ENCODE results near the gene CD93. TPM values are rescaled to one million over a fixed set of nuclear protein-coding genes. Genes with fewer than 3 reads are reported as not detected.

The CD93 gene
- total and polyA plus RNA-seq, 2 of the 8 experiments (the other 6 are each of a cell fraction or from before 2014, with no cell fraction given), result under 0.01 to 0.07 TPM

DNA sequence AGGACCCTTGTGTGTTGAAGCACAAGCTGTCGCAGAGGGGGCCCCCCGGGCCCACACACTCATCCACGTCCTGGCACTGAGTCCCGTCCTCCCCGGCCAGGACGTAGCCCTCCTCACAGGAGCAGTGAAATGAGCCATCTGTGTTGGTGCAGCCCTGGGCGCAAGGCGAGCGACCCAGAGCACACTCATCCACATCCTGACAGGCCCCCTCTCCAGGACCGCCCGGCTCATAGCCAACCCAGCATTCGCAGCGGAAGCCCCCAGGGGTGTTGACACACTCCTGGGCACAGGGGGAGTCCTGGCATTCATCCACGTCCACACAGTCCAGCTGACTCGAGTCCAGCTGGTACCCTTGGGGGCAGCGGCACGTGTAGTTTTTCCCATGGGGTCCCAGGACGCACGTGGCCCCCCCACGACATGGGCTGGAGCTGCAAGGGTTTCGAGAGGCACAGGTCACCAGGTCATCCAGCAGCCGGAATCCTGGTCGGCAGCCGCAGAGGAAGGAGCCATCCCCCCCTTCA, 1.2 kb downstream of the CD93 start (continued):
- TF ChIP-seq, protein P1, sequence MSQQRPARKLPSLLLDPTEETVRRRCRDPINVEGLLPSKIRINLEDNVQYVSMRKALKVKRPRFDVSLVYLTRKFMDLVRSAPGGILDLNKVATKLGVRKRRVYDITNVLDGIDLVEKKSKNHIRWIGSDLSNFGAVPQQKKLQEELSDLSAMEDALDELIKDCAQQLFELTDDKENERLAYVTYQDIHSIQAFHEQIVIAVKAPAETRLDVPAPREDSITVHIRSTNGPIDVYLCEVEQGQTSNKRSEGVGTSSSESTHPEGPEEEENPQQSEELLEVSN (IDR thresholded peaks at IDR 0.05), result no peak
- TF ChIP-seq RBBP5 (IDR thresholded peaks at IDR 0.05; ENCODE audit: borderline replicate concordance, low read depth, low read length), result no peak
- no peak for TF ChIP-seq POLR2A (IDR thresholded peaks at IDR 0.05; ENCODE audit: control extremely low read depth in 1 of 2, low read depth in 2 of 2, low read length in 2 of 2)
- TF ChIP-seq SIX5 (IDR thresholded peaks at IDR 0.05; ENCODE audit: low read depth, low read length), result no peak

Measured in H1 (cell line).